Fibroblast of skin of right biceps (primary cell): ENCODE measurements around the gene ATXN2.
"Not testable (repeated sequence)": the region's sequence is repeated elsewhere in the genome, so short reads cannot be mapped to it uniquely, and the experiment has no call there.

Experiments
- DNase-seq: peaks from one replicate; pipeline ENCODE4 v3.0.0-alpha.2; 2013

Gene ATXN2

GRCh38 chr12:111492979-111493378 is 106.1 kb downstream of the ATXN2 start:
- peak; percentile 21 for DNase-seq

- no peak for DNase-seq
Measured at GRCh38 chr12:111488798-111489197, 110.3 kb downstream of the ATXN2 start.

- DNase-seq = no peak
Measured at GRCh38 chr12:111488271-111488670, 110.8 kb downstream of the ATXN2 start.

- DNase-seq = no peak
Measured at GRCh38 chr12:111482462-111482861, 116.7 kb downstream of the ATXN2 start.

- DNase-seq = no peak
Measured at GRCh38 chr12:111471236-111471635, 127.9 kb downstream of the ATXN2 start.

GRCh38 chr12:111469401-111469800 is 129.7 kb downstream of the ATXN2 start:
- peak; percentile 31 for DNase-seq

- DNase-seq = no peak
Measured at GRCh38 chr12:111467857-111468241, 131.3 kb downstream of the ATXN2 start.

- DNase-seq = no peak
Measured at GRCh38 chr12:111467092-111467856, 131.8 kb downstream of the ATXN2 start.

- DNase-seq = peak; percentile 88
Measured at GRCh38 chr12:111462210-111462769, 136.8 kb downstream of the ATXN2 start.

GRCh38 chr12:111460111-111460510 is 139.0 kb downstream of the ATXN2 start:
- DNase-seq = not testable (repeated sequence)

GRCh38 chr12:111458546-111459172 is 140.5 kb downstream of the ATXN2 start:
- DNase-seq = no peak

- no peak for DNase-seq
Measured at GRCh38 chr12:111457577-111457976, 141.5 kb downstream of the ATXN2 start.

- DNase-seq = no peak
Measured at GRCh38 chr12:111457071-111457470, 142.0 kb downstream of the ATXN2 start.

GRCh38 chr12:111455448-111456320 is 143.4 kb downstream of the ATXN2 start:
- peak; percentile 73 for DNase-seq

- DNase-seq = no peak
Measured at GRCh38 chr12:111454716-111455447, 144.2 kb downstream of the ATXN2 start.

GRCh38 chr12:111454311-111454710 is 144.8 kb downstream of the ATXN2 start:
- no peak for DNase-seq

- no peak for DNase-seq
Measured at GRCh38 chr12:111453071-111453989, 145.8 kb downstream of the ATXN2 start.

GRCh38 chr12:111451649-111452129 is 147.4 kb downstream of the ATXN2 start:
- DNase-seq = peak; percentile 54

GRCh38 chr12:111451232-111451631 is 147.9 kb downstream of the ATXN2 start:
- DNase-seq = no peak

- DNase-seq = no peak
Measured at GRCh38 chr12:111450676-111451075, 148.4 kb downstream of the ATXN2 start.
